Dendritic cell treated with granulocyte-macrophage colony-stimulating factor and Interleukin-4, amounts not matched to agents 40 ng/mL and 50 ng/mL, for 4 days (primary cell): ENCODE results near the gene HOGA1.
"Not testable (repeated sequence)": the region's sequence is repeated elsewhere in the genome, so short reads cannot be mapped to it uniquely, and the experiment has no call there.

Experiments
- H3K27ac Mint-ChIP-seq: one replicate; pipeline ENCODE4 v1.8.0; 2022; ENCODE audit warnings: mild to moderate bottlenecking, mixed read lengths
- H3K27me3 Mint-ChIP-seq: one replicate; pipeline ENCODE4 v1.8.0; 2022; ENCODE audit warnings: mild to moderate bottlenecking, mixed read lengths
- H3K36me3 Mint-ChIP-seq: one replicate; pipeline ENCODE4 v1.8.0; 2022; ENCODE audit warnings: low read depth, mixed read lengths
- H3K4me1 Mint-ChIP-seq: one replicate; pipeline ENCODE4 v1.8.0; 2022; ENCODE audit warnings: low read depth, mixed read lengths
- H3K4me3 Mint-ChIP-seq: one replicate; pipeline ENCODE4 v1.8.0; 2022; ENCODE audit warnings: mild to moderate bottlenecking, moderate library complexity, mixed read lengths
- H3K9me3 Mint-ChIP-seq: one replicate; pipeline ENCODE4 v1.8.0; 2022; ENCODE audit warnings: mixed read lengths
- intact Hi-C: fragments of 100-400 bp; cut with micrococcal nuclease; formaldehyde crosslinking; loops from one replicate; pipeline ENCODE4 v1.15.0; 2022

HOGA1 gene

DNA sequence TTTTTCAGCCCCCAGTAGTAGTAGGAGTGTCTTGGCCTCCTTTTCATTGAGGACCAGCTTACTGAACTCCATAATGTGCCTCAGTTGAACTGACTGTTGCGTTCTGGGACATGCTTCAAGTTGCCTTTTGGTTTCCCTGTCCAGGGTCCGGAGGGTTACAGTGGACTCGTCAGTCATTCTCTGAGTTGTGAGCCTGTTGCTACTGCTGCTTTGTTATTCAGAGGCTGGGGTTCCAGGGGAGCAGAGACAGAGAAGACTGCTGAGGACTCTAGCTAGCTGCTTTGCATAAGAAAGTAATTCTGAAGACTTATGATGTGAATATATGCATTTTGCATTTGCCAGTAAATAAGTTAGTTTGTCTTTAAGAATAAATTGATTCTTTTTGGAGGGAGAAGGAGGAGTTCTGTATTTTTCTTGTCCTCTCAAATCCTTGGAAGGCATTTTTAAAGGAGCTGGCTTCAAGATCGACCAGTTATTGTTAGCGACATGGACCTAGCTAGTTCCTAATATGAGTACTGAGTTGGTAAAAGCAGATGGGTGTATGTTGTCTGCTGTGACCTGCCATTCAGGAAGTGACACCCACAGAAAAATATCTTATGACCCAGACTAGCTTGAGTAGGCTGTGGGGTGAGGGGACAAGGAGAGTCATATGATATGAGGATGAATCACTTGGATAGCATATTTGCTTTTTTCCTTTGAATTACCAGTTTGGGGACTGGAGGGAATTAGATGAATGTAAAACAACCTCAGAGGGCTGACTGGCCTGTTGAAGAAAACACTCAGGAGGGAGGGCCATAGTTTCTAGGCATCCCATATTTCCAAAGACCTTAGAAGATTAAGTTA, 64.6 kb downstream of the HOGA1 start:
- intact Hi-C loops, result loop anchor here (1.0 to 10.0 kb wide), 2 partner anchors 7 to 154 kb away; partner anchors contain the start of genes MMS19 and UBTD1
- H3K36me3 Mint-ChIP-seq, result peaks cover 73% of the 10 kb centered on the region

DNA sequence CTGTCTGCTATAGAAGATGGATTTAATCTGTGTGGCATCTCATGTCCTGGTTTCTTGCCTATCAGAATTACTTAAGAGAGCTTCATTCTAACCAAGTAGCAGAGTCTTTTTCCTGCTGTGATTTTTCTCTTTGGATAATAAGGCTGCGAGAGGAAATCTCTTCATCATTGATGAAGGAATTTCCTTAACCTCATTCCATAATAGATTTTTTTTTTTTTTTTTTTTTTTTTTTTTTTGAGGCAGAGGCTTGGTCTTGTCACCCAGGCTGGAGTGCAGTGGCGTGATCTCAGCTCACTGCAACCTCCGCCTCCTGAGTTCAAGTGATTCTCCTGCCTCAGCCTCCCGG, 65.2 kb downstream of the HOGA1 start:
- H3K4me3 Mint-ChIP-seq, result peak overlapping the region; percentile 53
- peaks cover 73% of the 10 kb centered on the region for H3K36me3 Mint-ChIP-seq
- peaks cover 68% of the 10 kb centered on the region for H3K4me1 Mint-ChIP-seq
- H3K27ac Mint-ChIP-seq, result peak overlapping the region; percentile 94
- intact Hi-C loops, result loop anchor here (1.0 to 10.0 kb wide), 2 partner anchors 8 to 155 kb away; partner anchors contain the start of genes MMS19 and UBTD1
- H3K9me3 Mint-ChIP-seq, H3K27me3 Mint-ChIP-seq: not testable (repeated sequence)

More for the DNA sequence above, 64.6 kb downstream of the HOGA1 start:
- Mint-ChIP-seq H3K4me1 (peaks cover 63% of the 10 kb centered on the region), H3K27ac (peak overlapping the region; percentile 94), H3K27me3 (no peaks in the 10 kb centered on the region), H3K9me3 (no peaks in the 10 kb centered on the region), H3K4me3 (peak overlapping the region; percentile 53)

DNA sequence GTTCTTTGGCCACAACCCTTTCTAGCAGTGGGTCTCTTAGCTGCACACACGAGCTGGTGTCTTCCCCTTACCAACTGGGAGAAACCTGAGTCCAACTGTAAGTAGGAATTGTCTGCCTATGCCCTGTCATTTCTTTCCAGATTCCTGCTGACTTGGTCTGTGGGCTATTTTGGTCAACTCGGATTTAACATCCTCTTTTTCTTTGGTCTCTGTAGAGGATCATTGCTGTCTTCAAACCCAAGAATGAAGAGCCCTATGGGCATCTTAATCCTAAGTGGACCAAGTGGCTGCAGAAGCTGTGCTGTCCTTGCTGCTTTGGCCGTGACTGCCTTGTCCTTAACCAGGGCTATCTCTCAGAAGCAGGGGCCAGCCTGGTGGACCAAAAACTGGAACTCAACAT, 66.5 kb downstream of the HOGA1 start:
- H3K9me3 Mint-ChIP-seq, result no peaks in the 10 kb centered on the region
- H3K27me3 Mint-ChIP-seq, result no peaks in the 10 kb centered on the region
- H3K27ac Mint-ChIP-seq, result peak overlapping the region; percentile 94
- peak overlapping the region; percentile 34 for H3K4me3 Mint-ChIP-seq
- intact Hi-C loops, result loop anchor here (10.0 kb wide), 1 partner anchor 76 kb away; the partner anchor contains the start of gene ANKRD2
- H3K36me3 Mint-ChIP-seq, result peaks cover 72% of the 10 kb centered on the region
- H3K4me1 Mint-ChIP-seq, result peaks cover 62% of the 10 kb centered on the region

DNA sequence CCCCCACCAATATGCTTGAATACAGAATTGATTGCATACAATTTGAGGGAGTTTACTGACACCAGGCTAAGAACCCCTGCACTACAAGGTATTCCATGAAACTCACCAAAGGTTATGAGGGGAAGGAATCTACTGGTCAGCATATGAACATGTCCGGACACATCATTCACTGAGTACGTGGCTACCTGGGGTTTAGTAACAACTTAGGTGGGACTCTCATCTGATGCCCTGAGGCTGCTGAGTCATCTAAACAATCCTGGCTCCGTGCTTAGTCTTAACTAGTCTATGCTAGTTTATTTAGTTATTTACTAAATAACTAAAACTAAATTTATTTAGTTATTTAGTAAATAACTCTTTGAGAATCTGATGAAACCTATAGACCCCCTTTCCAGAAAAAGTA, 67.6 kb downstream of the HOGA1 start:
- H3K36me3 Mint-ChIP-seq, result peaks cover 72% of the 10 kb centered on the region
- no peaks in the 10 kb centered on the region for H3K9me3 Mint-ChIP-seq
- peaks cover 72% of the 10 kb centered on the region for H3K4me1 Mint-ChIP-seq
- H3K27me3 Mint-ChIP-seq, result no peaks in the 10 kb centered on the region
- intact Hi-C loops, result loop anchor here (10.0 kb wide), 1 partner anchor 77 kb away; the partner anchor contains the start of gene ANKRD2
- peak overlapping the region; percentile 94 for H3K27ac Mint-ChIP-seq
- no peak overlapping the region for H3K4me3 Mint-ChIP-seq

DNA sequence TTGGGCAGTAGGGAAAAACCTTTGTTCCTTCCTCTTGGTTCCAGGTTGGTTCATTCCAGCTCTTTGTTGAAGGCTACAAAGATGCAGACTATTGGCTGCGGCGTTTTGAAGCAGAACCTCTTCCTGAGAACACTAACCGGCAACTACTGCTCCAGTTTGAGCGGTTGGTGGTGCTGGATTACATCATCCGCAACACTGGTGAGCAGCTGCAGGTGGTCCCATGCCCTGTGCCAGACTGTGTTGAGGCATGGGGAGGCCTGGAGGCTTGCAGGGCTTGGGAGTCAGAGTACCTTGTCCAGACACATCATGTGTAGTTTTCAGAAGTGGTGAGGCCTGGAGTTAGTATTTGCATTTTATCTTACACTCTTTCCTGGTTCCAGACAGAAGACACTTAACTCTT, 72.6 kb downstream of the HOGA1 start:
- H3K36me3 Mint-ChIP-seq, result peaks cover 99% of the 10 kb centered on the region
- intact Hi-C loops, result loop anchor here (10.0 kb wide), 1 partner anchor 82 kb away; the partner anchor contains the start of gene ANKRD2
- H3K9me3 Mint-ChIP-seq, result no peaks in the 10 kb centered on the region
- H3K27me3 Mint-ChIP-seq, result no peaks in the 10 kb centered on the region
- H3K27ac Mint-ChIP-seq, result peak overlapping the region; percentile 25
- H3K4me1 Mint-ChIP-seq, result peaks cover 46% of the 10 kb centered on the region
- no peak overlapping the region for H3K4me3 Mint-ChIP-seq

DNA sequence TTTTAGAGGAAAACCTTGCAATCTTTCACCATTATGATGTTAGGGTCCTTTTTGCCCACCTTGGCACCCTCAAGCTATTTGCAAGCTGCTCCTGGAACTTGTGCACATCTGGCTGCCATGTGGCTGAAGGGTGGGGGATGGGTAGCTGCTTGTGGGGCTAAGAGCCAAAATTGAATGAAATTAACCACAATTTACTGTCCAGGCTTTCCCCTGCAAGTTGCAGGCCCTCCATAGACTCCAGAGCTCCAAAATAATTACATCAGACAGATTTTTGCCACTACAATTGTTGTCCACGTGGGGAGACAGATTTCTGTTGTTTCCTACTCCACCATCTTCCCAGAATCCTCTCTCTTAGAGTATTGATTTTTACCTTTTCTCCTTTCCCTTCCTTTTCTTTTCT, 75.4 kb downstream of the HOGA1 start:
- Mint-ChIP-seq H3K9me3 (no peaks in the 10 kb centered on the region), H3K36me3 (peaks cover 99% of the 10 kb centered on the region), H3K4me1 (peaks cover 22% of the 10 kb centered on the region), H3K27me3 (no peaks in the 10 kb centered on the region), H3K27ac (no peak overlapping the region), H3K4me3 (no peak overlapping the region)
- intact Hi-C loops, result loop anchor here (10.0 kb wide), 1 partner anchor 85 kb away; the partner anchor contains the start of gene ANKRD2
